GM18519 (cell line): ENCODE measurements around the gene PCYT2.

Source experiments
- ATAC-seq: cut with Tn5 transposase; IDR thresholded peaks from one replicate; pipeline ENCODE4 v1.9.1; 2021; ENCODE audit warnings: mild to moderate bottlenecking, moderate library complexity; ENCODE audit not compliant: unreplicated experiment, low FRiP score

The PCYT2 gene

GRCh38 chr17:81859906-81860755 lies 51.1 kb downstream of the PCYT2 start, which contains the start of gene P4HB:
P4HB (minus strand) TSS chr17:81860535; CDS start chr17:81860471, 64 bp downstream.
- peak; percentile 59 for ATAC-seq

GRCh38 chr17:81858967-81859905 lies 52.0 kb downstream of the PCYT2 start:
- no peak for ATAC-seq

GRCh38 chr17:81858170-81858966 lies 52.8 kb downstream of the PCYT2 start:
- ATAC-seq, result no peak

- ATAC-seq, result no peak
Measured at GRCh38 chr17:81854974-81855774, 56.0 kb downstream of the PCYT2 start.

GRCh38 chr17:81852237-81852636 lies 59.0 kb downstream of the PCYT2 start:
- ATAC-seq, result no peak

- ATAC-seq, result no peak
Measured at GRCh38 chr17:81851423-81851822, 59.8 kb downstream of the PCYT2 start.
